NCI-H187 (cell line): ENCODE measurements around the gene BCL6.

Experiments
- DNase-seq, 2 experiments: peaks; one replicate each; lab custom pipeline; 2025; lab: John Stamatoyannopoulos, UW

BCL6 gene

DNA sequence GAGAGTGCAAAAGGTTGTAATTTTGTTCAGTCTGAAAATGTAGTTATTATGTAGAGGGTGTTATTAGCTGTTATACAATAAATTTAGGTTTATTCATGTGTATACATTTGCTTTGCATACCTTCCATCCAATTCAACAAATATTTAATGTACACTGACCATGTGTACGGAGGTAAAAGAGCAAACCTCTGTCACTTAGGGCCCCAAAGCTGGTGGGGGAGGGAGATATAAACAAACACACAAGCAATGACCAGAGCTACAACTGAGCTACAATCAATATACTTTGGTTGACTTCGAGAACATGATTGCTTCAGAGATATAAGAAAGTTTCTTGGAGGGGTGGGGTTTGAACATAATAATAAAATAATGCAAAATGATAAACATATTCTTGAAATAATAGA, 17.5 kb upstream of the BCL6 start:
- no peak for DNase-seq

DNA sequence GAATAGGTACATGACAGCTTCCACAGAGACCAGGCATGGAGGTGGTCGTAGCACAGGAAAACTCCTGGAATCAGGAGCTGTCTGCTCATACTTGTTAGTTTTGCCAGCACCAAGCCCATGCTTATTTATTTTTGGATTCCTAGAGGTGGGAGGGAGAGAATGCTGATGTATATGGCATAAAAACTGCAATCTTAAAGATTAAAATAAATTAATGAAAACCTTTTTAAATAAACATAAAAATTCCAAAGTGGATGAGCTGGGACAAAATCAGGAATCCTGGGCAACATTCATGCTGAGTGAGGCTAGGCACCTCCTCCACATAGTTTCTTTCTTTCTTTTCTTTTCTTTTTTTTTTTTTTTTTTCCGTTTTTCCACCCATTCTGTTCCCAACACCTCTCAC, 14.3 kb upstream of the BCL6 start:
- no peak for DNase-seq

DNA sequence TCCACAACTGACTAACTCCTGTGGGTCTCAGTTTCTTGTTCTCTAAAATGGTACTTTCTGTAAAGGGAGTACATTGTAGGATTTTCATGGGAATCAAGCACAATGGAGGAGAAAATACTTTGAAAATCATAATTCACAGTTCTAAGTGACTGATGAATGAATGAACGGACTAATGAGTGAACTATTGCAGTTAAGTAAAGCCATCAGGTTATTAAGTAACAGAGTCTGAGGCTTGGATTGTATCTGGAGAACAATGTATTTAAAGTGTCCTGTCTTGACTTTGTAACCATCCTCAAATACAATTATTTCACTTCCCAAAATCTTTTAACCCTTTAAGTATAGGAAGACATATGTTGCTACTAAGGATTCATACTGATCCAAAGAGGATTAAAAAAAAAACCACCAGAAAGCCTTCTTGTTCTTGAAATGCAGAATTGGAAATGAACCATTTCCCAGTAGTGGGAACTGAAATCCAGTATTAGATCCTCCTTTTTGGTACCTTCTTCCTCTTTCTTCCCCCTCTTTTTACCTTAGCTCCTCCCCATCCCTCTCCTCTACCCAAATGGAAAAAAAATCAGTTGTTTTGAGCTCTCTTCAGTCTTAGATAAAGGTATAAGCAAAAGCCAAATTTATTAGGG, 13.2 kb upstream of the BCL6 start:
- DNase-seq, result no peak

DNA sequence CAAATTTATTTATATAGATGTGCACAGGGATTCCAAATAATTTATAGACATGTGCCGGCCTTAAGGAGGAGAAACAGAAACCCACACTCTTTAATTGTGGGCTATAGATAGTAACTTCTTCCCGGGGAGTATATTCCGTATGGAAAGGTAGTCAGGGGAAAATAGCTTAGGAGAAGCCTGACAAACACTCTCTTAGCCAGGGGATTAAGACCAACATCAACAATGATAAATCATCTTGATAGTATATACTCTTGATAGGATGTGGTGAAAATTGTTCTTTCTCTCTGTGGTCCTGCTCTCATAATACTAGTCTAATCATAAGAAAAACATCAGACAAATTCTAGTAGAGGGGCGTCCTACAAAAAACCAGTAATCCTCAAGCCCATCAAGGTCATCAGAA, 8.2 kb upstream of the BCL6 start:
- no peak for DNase-seq

- DNase-seq, result peak in 1 of 2 experiments; percentile 33
Measured at GRCh38 chr3:187750513-187751123, 5.3 kb upstream of the BCL6 start.

DNA sequence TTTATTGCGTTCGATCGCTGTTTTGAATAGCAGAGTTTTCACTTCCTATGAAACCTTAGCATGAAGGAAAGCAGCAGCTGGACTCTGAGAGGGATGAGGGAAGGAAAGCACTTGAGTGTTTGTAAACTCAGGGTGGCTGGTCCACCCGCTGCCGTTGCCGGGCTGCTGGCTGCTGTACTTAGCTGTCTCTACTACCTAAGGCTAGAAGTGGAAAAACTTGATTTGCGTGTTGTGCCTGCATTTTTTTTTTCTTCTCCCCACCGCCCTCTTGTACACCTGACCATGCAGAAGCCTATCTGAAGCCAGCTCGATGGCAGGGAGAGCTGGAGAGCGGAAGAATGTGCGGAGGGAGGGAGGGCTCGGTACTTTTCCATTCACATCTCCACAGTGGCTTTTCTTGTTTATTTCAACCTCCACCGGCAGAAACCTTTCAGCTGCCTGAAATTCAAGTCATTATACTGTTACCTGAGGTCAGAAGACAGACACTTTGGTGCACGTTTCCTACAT, 4.8 kb upstream of the BCL6 start:
- DNase-seq, result peak; percentile 36 to 55

- peak; percentile 83 to 88 for DNase-seq
Measured at GRCh38 chr3:187748050-187748481, 2.8 kb upstream of the BCL6 start.

GRCh38 chr3:187747506-187747905, 2.2 kb upstream of the BCL6 start:
- no peak for DNase-seq

DNA sequence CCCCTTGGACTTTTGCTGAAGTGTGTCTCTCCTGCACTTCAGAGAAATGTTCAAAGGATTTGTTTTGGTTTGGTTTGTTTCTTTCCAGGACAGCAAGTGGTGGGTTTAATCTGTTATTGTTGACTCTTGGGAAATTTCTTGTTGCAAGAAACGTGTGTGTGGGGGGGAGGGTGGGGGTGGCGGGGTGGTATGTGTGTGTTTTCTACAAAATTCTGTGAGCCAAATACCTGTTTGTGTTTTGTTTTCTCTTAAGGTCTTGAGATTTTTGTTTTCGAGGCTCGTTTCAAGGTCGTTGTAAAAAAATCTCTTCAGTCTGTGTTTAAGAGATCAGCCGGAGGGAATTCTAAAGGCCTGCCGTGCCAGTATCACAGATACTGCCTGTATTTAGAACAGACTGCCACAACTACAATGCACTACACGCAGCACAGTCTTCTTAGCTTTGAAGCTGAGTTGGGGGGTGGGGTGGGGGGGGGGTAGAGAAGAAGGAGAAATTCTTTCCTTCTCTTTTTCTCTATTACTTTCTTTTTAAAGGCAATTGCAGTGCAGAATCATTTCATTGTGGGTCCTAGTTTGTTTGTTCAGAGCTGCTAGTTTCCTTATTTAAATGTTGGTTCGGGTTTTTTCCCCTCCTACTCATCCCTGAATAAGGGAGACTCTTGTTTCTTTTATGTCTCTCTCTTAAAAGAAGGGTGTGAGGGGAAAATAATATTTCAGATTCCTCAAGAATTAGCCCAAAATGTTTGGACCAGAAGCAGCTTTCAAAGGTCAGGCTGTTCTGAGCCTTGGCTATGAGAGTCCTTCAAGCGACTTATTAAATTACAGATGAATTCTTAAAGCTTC, 1.4 kb upstream of the BCL6 start:
- no peak for DNase-seq

- DNase-seq, result no peak
Measured at GRCh38 chr3:187746059-187746441, 782 bp upstream of the BCL6 start.

DNA sequence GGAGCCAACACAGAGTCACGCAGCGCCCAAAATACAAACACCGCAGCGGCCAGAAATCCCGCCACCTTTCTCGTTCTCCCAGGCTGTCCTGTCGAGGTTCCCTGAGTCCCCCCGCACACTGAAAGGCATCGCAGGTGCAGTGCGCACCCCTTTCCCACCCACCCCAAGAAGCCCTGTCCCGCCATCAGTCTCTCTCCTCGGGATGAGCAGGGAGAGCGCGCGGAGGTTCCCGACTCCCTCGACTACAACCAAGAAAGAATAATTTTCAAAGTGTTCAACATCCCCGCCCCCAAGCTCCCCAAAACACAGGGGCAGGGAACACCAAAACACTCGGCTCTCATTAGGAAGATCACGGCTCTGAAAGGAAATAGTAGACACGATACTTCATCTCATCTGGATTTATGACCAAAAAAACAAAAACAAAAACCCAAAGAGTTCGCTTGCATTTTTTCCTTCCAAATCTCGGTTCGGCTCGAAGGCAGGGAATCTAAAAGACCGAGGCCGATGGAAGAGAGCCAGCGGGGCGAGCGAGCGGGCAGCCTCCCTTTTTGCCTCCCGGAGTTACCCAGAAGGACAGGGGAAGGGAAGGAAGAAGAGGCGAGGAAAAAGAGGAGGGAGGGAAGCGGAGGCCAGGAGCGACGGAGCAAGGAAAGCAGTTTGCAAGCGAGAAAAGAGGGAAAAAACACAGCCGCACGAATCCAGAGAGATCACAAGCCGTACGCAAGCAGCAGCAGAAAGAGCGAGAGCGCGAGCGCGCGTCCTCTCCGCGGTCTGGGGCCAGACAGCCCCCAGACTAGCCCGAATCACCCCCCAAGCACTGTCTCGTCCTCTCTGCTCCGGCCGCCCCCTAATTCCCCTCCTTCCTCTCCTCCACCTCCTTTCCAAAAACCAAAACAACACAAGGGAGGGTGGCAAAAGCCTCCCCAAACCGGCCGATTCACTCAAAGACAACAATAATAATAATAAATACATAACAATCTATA, 808 bp downstream of the BCL6 start:
- DNase-seq, result peak in 1 of 2 experiments; percentile 33

DNA sequence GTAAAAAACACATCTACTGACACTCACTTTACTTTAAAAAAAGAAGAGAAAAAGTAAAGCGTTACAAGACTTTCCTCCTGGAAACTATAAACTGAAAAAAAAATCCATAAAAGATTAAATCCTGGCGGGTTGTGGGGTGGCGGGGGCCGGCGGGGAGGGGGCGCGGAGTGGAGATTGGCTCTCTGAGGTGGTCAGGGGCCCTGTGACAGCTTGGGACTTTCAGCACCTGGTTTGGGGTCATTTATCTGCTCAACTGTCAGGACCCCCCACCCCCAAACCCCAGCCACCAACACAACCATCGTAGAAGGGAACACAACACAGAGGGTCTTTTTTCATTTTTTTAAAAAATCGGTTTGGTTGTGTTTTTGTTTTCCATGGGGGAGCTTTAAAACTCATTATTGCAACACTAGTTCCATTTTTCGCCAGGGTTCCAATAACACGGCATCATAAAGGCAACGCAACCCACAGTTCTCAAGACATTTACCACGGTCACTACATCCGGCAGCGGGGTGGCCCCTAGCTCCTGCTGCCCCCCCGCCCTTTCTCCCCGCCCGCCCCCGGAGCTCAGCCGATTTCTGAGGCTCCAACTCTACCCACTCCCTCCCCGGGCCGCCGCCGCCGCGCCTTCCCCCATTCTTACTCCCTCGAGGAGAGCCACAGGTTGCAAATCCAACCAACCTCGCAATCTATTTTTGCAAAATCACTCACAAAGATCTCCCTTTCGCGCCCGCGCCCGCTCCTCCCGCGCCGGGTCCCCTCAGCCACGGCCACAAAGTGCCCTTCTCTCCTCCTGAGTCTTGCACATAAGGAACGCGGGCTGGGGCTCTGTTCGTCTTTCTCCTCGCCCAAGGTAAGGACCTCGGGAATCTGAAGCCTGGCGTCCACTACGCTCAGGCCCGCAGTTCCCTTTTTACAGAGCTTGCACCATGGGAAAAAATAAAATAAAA, 1.8 kb downstream of the BCL6 start:
- peak in 1 of 2 experiments; percentile 55 for DNase-seq

GRCh38 chr3:187742351-187743171, 2.7 kb downstream of the BCL6 start:
- no peak for DNase-seq

GRCh38 chr3:187741403-187742350, 3.6 kb downstream of the BCL6 start:
- peak; percentile 15 to 34 for DNase-seq

GRCh38 chr3:187740421-187741399, 4.6 kb downstream of the BCL6 start:
- DNase-seq, result peak; percentile 23

DNA sequence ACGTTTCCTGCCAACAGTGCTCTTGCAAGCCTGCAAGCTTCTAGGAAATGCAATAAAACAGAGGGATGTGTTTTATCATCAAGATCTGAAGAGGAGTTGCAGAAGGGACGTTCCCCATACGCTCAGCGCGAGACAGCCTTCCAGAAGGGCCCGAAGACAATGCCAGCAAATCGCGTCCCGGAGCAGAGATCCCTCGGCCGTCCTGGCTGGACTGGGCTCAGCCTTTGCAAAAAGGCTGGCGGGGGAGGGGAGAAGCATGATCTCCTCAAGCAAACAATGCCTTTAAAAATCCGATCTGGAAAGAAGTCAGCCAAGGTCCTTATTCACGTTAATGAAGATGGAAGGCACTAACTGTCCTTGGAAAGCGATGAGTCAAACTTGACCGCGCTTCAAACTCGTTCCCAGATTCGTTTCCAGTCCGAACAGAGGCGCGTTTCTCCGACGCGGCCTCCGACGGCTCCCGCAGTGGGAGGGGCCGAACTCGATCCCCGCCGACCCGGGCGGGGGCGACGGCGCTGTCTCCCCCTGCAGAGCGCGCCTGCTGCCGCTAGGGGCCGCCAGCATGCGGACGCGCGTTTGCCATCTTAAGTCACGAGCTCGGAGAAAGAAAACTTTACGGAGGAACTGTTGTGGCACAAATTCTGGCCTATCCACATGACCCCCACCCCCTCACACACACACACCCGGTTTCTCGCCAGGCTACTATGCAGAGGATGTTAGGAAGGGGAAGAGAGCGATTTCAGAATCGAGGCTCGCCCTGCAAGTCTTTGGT, 5.5 kb downstream of the BCL6 start:
- DNase-seq, result peak; percentile 44 to 56
